Measurements from ENCODE around the gene RHOH. TPM values are rescaled to one million over a fixed set of nuclear protein-coding genes. Genes with fewer than 3 reads are reported as not detected.

Gene RHOH
- total and polyA plus RNA-seq, 9 of the 15 experiments (the other 6 are each of a cell fraction or from before 2014, with no cell fraction given): 14.3 to 37.7 (median 23.2) TPM

- 0 out of 2 replicates have a peak, but pooled peaks have one; percentile 12 for TF ChIP-seq ZNF175 (CRISPR knock-in tag; IDR thresholded peaks at IDR 0.05; ENCODE audit: low read depth)
- TF ChIP-seq SMAD4 (CRISPR knock-in tag; conservative IDR thresholded peaks at IDR 0.05): peak; percentile 90
These were observed 1.3 kb downstream of the RHOH start (continued) for GRCh38 chr4:40197879-40198689.

- 5% methylated on average over 6 of the region's 6 CpGs for WGBS (ENCODE audit: insufficient coverage, low coverage, missing lambda C conversion rate)
- Histone ChIP-seq H3K79me2 (ENCODE audit: control insufficient read depth, insufficient read depth, low read length) (peaks cover 73% of the 10 kb centered on the region), H4K20me1 (replicated peaks; ENCODE audit: control insufficient read depth, insufficient read depth, low read length) (no peaks in the 10 kb centered on the region), H2AFZ (ENCODE audit: low read depth, low read length) (peak overlapping the region; percentile 7; the same call in 1 of the 2 replicates), H3K27me3 (ENCODE audit: control insufficient read depth in 2 of 2, insufficient read depth in 2 of 2, low read length in 2 of 2) (no peaks in the 10 kb centered on the region), H3K9me1 (ENCODE audit: control insufficient read depth, insufficient read depth, low read length) (no peaks in the 10 kb centered on the region), H3K9me3 (replicated peaks; ENCODE audit: control insufficient read depth, insufficient read depth, low read depth, low read length) (no peaks in the 10 kb centered on the region), H3K4me2 (ENCODE audit: insufficient read depth, low read length) (peak overlapping the region; percentile 90), H3K4me1 (replicated peaks in 1 of 2; ENCODE audit: control insufficient read depth in 2 of 2, insufficient read depth in 2 of 2, low read length in 2 of 2) (peaks cover 37 to 44% of the 10 kb centered on the region in 2 experiments; a peak in 4 of 5 replicates), H3K4me3 (peak overlapping the region; percentile 50), H3K27ac (ENCODE audit: extremely low read depth, low read depth, low read length) (peak overlapping the region; percentile 85), H3K36me3 (ENCODE audit: control insufficient read depth, insufficient read depth, low read length) (no peaks in the 10 kb centered on the region), H3K9ac (ENCODE audit: insufficient read depth in 1 of 2, low read depth in 2 of 2, low read length in 2 of 2) (peak overlapping the region; percentile 57 to 83; a peak in 3 of 4 replicates)
- CTCF ChIA-PET (ENCODE audit: low intra/inter-chr PET ratio): no interaction called here
- POLR2A ChIA-PET: interaction anchor here (0.6 to 2.0 kb wide), 6 partner anchors 12 to 143 kb away, joined by 3 to 8 read pairs (median 4); partner anchors contain the start of gene N4BP2
- peak; percentile 12 for ATAC-seq
- FAIRE-seq: no peak
- BruUV-seq (replicated peaks): no TSS peak
- intact Hi-C loops (cut with micrococcal nuclease): loop anchor here (2.0 kb wide), 1 partner anchor 40 kb away; no protein-coding TSS in a partner anchor
- in situ Hi-C loops (cut with MboI): no loop called here
- peak in 1 of 4 experiments; percentile 53 for DNase-seq (ENCODE audit: extremely low read depth in 1 of 4, low spot score in 3 of 4)
- TF ChIP-seq U2AF2 (optimal IDR thresholded peaks at IDR 0.05; ENCODE audit: low read depth, low read length) (no peak), DACH1 (IDR thresholded peaks at IDR 0.05; ENCODE audit: partially characterized antibody) (peak; percentile 24), MTA3 (IDR thresholded peaks at IDR 0.05; ENCODE audit: borderline replicate concordance) (no peak), MYC (IDR thresholded peaks at IDR 0.05; ENCODE audit: low read depth, low read length) (no peak), MYC (CRISPR knock-in tag; IDR thresholded peaks at IDR 0.05; ENCODE audit: borderline replicate concordance, low read depth) (no peak), BHLHE40 (IDR thresholded peaks at IDR 0.05; ENCODE audit: low read length) (no peak), TBL1XR1 (IDR thresholded peaks at IDR 0.05; ENCODE audit: low read length in 2 of 2) (no peak), NR1H2 (CRISPR knock-in tag; IDR thresholded peaks at IDR 0.05) (no peak), FOXK2 (conservative IDR thresholded peaks at IDR 0.05 in 1 of 2, IDR thresholded peaks at IDR 0.05 in 1 of 2; ENCODE audit: low read depth in 2 of 2) (no peak), SMAD3 (CRISPR knock-in tag; conservative IDR thresholded peaks at IDR 0.05) (0 out of 2 replicates have a peak, but pooled peaks have one; percentile 18), POLR2G (IDR thresholded peaks at IDR 0.05; ENCODE audit: low read depth, low read length) (no peak), SMARCB1 (IDR thresholded peaks at IDR 0.05; ENCODE audit: insufficient read length, low read depth) (no peak), MAZ (CRISPR knock-in tag; conservative IDR thresholded peaks at IDR 0.05 in 1 of 2, IDR thresholded peaks at IDR 0.05 in 1 of 2) (no peak)
- TF ChIP-seq, protein P1, sequence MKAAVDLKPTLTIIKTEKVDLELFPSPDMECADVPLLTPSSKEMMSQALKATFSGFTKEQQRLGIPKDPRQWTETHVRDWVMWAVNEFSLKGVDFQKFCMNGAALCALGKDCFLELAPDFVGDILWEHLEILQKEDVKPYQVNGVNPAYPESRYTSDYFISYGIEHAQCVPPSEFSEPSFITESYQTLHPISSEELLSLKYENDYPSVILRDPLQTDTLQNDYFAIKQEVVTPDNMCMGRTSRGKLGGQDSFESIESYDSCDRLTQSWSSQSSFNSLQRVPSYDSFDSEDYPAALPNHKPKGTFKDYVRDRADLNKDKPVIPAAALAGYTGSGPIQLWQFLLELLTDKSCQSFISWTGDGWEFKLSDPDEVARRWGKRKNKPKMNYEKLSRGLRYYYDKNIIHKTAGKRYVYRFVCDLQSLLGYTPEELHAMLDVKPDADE (conservative IDR thresholded peaks at IDR 0.05; ENCODE audit: control insufficient read depth, low read depth, low read length): no peak
- TF ChIP-seq, protein P2, sequence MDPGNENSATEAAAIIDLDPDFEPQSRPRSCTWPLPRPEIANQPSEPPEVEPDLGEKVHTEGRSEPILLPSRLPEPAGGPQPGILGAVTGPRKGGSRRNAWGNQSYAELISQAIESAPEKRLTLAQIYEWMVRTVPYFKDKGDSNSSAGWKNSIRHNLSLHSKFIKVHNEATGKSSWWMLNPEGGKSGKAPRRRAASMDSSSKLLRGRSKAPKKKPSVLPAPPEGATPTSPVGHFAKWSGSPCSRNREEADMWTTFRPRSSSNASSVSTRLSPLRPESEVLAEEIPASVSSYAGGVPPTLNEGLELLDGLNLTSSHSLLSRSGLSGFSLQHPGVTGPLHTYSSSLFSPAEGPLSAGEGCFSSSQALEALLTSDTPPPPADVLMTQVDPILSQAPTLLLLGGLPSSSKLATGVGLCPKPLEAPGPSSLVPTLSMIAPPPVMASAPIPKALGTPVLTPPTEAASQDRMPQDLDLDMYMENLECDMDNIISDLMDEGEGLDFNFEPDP (CRISPR knock-in tag; IDR thresholded peaks at IDR 0.05): no peak
These were observed 2.4 kb downstream of the RHOH start for GRCh38 chr4:40199179-40199670.

All from K562 (cell line).